Esophagus muscularis mucosa (tissue), 4 donors: Measurements from ENCODE around the gene UCN2.

Experiments
- EP300 ChIP-seq: sonication (generic); formaldehyde crosslinking; IDR thresholded peaks from one replicate; pipeline ENCODE4 v1.6.1; 2017; ENCODE audit warnings: antibody characterized with exemption
- POLR2A ChIP-seq: fragments of 450-650 bp; IDR thresholded peaks from one replicate; pipeline ENCODE4 v1.6.1; 2017; ENCODE audit warnings: antibody characterized with exemption, moderate library complexity, mild to moderate bottlenecking, low read depth
- POLR2AphosphoS5 ChIP-seq, 2 donors: sonication (generic); formaldehyde crosslinking; IDR thresholded peaks; one replicate each; pipeline ENCODE4 v1.6.1; 2017; ENCODE audit warnings: antibody characterized with exemption in 2 of 2
- TF ChIP-seq, protein P1 (sequence below), 3 experiments: fragments of 200-600 bp in 2 of 3; fragments of 450-650 bp in 1 of 3; sonication (generic) in 2 of 3; IDR thresholded peaks; one replicate each; pipeline ENCODE4 v1.5.1; 2017 to 2019; ENCODE audit warnings: antibody characterized with exemption in 3 of 3, mild to moderate bottlenecking in 2 of 3, moderate library complexity in 1 of 3

DNA sequence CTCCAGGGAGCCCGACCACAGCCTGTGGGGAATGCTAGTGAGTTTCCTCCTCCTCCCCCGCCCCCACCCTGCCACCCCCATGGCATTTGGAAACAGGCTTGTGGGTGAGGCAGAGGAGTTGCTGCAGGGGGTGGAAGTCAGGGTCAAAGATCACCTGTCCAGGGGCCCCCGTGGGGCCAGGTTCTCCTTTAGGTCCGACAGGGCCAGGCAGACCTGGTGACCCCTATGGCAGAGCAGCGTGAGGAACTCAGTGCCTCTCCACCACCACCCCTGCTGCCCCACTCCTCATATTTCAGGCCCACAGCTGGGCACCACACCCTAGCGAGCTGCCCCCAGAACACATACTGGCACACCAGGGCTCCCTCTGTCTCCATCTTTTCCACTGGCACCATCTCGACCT lies 8.9 kb upstream of the UCN2 start:
- TF ChIP-seq, protein P1, sequence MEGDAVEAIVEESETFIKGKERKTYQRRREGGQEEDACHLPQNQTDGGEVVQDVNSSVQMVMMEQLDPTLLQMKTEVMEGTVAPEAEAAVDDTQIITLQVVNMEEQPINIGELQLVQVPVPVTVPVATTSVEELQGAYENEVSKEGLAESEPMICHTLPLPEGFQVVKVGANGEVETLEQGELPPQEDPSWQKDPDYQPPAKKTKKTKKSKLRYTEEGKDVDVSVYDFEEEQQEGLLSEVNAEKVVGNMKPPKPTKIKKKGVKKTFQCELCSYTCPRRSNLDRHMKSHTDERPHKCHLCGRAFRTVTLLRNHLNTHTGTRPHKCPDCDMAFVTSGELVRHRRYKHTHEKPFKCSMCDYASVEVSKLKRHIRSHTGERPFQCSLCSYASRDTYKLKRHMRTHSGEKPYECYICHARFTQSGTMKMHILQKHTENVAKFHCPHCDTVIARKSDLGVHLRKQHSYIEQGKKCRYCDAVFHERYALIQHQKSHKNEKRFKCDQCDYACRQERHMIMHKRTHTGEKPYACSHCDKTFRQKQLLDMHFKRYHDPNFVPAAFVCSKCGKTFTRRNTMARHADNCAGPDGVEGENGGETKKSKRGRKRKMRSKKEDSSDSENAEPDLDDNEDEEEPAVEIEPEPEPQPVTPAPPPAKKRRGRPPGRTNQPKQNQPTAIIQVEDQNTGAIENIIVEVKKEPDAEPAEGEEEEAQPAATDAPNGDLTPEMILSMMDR (IDR thresholded peaks at IDR 0.05) = no peak
- TF ChIP-seq POLR2A (no peak), POLR2AphosphoS5 (IDR thresholded peaks at IDR 0.05) (no peak), EP300 (no peak)
